HG03066 (cell line): Measurements from ENCODE around the gene IFT43.

Experiments
- ATAC-seq: cut with Tn5 transposase; IDR thresholded peaks from one replicate; pipeline ENCODE4 v1.9.1; 2021; ENCODE audit warnings: low read depth; ENCODE audit not compliant: unreplicated experiment

IFT43 gene

DNA sequence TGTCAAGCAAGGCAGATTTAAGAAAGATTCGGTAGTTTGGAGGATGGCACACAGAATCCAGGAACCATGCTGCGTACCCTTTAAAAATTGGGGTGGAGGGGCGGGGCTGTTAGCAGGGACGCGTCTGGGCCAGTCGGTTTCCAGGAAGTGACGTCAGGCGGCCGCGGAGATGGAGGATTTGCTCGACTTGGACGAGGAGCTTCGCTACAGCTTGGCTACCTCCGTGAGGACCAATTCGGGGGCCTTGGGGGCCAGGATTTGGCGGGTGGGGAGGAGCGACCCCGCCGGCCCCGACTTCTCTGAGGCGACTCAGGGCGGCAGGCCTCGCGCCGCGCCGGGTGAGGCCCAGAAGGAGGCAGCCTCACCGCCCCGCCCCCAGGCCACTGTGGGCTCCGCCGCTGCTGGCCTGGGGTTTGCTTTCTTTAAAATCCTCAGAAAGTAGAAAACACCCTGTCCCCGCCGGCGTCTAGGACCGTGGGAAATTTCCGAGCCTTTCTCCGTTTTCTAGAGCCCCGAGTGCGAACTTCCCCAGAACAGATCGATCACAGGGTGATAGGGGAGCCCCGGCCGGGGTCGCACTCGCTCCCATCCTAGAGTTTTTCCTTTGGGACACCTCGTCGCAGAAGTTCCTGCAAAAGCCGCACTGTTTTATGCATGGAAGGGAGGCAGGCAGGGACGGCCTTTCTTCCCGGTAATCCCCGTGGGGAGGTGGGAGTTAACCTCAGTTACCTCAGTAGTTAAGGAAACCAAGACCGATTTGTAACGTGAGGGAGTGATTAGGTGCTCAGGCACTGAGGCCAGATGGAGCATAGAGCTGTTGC, at the start of gene IFT43:
TSS of gene IFT43 (plus strand) at position 146 of the 821 bp plus-strand sequence. CDS start at position 170, 24 bp downstream.
- peak; percentile 59 for ATAC-seq

- no peak for ATAC-seq
These were observed 46.4 kb upstream of the IFT43 start for GRCh38 chr14:75939200-75939599.

GRCh38 chr14:75941030-75941429, 44.5 kb upstream of the IFT43 start:
- no peak for ATAC-seq

DNA sequence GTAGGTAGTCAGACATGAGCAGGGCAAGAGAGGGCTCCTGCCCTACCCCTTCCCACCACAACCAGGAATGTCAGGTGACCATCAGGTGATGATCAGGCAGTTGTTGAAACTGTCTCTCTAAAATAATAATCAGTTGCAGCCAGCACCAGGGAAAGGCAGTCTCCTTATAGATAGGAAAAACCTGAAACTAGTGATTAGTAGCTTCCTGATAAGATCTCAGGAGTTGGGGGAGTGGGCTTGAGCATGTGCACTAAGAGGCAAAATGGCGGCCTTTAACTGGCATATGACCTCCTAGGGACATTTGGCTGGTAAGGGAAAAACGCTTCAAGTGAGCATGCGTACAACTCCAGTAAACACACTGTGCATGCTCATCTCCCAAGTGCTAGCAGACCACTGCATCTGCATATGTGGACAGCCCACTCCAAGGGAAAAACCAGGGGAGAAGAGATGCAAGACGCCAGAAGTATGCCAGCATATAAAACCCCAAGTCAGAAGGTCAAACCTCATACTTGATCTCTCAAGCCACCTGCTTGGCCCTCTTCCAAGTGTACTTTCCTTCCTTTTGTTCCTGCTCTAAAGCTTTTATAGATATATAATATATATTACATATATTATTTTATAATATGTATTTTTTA, 40.8 kb upstream of the IFT43 start:
- no peak for ATAC-seq

DNA sequence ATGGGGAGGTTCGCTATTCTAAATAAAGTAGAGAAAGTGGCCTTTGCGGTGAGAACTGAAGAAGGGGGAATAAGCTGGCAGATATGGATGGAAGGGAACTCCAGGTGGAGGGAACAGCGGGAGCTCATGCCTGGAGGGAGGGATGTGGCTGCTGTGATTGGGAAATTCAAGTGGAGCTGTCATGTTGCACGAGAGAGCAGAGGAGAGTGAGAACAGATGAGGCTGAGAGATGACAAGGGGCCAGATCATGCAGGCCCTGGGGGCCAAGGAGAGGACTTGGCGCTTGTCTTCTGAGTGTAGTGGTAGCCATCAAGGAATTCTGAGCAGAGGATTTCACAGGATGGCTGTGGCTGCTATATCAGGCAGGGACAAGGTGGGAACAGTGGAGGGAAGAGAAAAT, 38.8 kb upstream of the IFT43 start:
- ATAC-seq: no peak

DNA sequence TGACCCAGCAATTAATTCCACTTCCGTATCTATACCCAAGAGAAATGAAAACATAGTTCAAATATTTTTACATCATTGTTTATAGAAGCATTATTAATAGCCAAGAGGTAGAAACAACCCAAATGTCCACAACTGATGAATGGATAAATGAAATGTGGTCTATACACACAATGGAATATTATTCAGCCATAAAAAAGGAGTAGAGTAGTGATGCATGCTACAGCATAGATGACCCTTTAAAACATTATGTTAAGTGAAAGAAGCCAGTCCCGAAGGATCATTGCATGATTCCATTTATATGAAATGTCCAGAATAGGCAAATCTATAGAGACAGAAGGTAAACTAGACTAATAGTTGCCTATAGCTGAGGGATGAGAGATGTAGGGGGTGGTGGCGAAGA, 33.1 kb upstream of the IFT43 start:
- no peak for ATAC-seq

GRCh38 chr14:75959031-75959430, 26.5 kb upstream of the IFT43 start:
- ATAC-seq: no peak

- ATAC-seq: peak; percentile 74
These were observed 25.3 kb upstream of the IFT43 start for GRCh38 chr14:75960231-75960630.

- ATAC-seq: no peak
These were observed 23.9 kb upstream of the IFT43 start for GRCh38 chr14:75961662-75962061.

DNA sequence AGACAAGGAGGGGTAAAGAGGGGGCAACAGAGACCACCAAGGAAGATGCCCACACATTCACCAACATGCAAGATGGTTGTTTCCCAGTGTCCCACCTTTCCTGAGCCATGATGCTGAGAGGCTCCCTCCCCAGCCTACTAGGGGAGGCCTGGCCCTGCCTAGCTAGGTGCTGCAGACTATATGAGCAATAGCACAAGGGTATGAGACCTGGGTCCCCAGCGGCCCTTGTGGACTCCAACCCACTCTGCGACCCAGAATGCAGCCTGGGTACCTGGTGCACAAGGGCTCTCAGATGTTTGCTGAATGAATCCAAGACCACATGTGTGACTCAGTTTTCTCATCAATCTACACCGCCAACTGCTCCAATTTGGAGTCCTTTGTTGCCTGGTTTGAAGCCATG, 17.7 kb upstream of the IFT43 start:
- no peak for ATAC-seq

DNA sequence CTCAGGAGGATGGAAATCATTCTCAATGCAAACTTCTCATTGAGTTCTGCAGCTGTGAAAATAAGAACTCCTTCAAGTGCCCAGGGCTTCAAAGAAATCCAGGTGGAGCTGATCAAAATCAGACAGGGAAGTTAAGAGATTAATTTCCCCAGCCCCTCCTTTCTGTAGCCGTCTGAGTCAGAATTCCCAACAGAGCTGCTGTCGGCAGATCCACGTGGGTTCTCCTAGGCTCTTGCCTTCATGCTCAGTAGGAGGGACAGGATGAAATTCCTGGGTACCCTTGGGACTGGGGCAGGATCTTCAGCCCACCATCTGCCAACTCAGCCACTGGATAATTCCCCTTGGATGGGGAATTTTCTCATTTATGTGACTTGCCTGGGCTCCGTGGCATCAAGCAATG, 17.1 kb upstream of the IFT43 start:
- no peak for ATAC-seq

DNA sequence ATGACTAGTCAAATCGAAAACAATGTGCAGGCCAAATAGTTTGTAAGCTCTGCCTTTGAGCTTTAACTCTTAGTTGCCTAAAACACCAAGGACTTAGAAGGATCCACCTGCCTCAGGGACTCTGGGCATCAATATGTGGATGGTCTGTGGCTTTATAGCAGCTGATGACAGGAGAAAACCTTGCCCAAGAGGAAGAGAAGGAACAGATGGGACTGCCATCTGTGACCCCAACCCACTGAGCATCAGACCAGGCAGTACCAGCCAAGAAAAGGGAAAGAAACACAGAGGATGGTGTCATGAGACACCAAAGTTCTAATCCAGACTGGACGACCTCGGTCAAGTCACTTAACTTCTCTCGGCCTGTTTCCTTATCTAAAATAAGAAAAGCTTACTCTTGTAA, 16.4 kb upstream of the IFT43 start:
- ATAC-seq: no peak

- ATAC-seq: no peak
These were observed 15.7 kb upstream of the IFT43 start for GRCh38 chr14:75969891-75970290.

DNA sequence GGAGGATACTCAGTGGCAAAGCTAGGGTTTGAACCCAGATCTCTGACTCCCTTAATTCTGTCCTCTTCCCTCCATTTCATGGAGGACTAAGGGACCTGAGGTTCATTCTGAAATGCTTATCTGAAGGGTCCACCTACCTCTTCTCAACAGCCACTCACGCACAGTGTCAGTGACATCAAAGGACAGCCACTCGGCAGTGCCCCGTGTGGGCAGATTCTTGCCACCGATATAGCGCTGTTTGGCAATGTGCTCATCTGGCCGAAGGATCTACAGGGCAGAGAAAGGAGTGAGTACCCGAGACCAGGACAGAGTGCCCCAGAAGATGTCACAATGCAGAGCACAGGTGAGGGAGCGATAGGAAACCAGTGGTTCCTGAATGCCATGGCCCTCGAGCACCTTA, 14.6 kb upstream of the IFT43 start:
- ATAC-seq: no peak

DNA sequence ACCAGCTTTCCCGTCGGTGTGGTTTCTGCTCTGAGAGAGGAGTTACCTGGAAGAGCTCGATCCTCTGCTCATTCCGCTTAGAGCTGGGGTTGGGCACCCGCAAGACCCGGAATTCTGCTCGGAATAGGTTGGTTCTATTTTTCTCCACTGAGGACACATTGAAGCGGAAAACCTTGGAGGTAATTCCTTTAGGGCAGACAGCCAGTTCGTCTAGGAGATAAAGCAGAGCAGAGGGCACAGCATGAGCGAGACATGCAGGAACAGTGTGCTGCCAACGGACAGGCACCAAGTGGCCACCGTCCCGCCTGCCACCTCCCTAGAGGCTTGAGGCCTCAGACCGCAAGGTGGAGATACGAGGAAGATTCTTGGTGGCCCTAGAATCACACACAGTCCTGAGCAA, 14.1 kb upstream of the IFT43 start:
- no peak for ATAC-seq

DNA sequence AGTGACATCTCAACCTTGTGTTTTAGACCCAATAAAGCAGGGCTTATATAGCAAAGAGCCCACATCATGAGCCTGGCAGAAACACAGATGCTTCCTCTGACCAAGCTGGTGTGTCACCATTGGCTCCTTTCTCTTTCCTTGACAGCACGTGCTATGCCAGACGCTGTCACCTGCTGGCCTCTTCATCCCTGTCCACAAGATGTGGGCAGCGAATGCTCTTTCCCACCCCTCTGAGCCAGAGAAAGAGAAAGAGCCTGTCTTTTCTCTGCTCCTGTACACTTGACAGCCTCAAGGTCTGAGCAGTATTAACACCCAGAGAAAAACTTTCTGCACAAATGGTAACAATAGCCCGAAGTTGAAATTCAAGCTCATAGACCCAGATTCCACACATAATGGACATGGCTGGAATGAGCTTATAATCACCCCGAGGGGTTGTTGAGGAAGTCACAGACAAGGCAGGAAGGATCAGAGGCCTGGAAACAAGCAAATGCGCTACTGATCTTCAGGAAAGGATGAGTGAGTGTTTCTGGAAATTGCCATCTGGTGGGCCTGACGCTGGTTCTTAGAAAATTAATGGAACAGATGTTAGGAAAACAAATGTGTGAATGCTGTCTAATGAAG, 12.7 kb upstream of the IFT43 start:
- no peak for ATAC-seq

- no peak for ATAC-seq
These were observed 8.6 kb upstream of the IFT43 start for GRCh38 chr14:75976826-75977581.

DNA sequence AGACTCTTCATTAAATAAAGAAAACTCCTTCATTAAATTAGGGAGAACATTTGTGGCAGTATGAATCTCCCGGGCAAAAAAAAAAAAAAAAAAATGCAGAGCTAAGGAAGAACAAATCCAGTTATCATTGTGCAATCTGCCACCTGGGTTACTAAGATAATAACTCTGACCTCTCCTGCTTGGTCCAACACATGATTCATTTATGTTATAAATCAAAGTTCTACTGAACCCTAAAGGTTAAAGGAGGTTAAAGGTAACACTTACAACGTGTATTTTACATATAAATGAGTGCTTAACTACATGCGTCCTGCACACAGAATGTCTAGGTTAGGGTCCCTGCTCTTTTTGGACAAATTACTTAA, 8.0 kb upstream of the IFT43 start:
- no peak for ATAC-seq

GRCh38 chr14:75978249-75978731, 7.3 kb upstream of the IFT43 start:
- no peak for ATAC-seq

DNA sequence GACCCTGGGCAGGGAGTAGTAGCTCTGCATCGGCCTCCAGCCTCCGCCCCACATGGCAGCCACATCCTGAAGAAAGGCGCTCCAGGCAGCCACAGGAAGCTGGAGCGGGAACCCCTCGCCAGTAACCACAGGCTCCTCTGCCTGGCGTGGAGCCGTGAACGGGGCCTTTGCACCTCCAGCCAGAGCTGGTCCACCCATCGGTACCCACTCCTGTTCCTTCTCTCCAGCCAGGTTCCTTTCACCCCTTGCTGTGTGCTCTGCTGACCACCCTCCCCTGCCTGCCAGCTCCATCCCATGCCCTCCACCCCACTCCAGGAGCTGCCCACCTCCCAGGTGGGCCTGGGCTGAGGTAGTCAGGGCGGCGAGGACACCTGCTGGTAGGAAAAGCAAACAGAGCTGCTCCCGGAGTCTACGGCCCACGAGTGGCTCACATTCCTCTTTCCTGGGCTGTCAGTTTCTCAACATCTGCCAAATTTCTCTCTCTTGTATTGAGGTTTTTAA, 6.4 kb upstream of the IFT43 start:
- no peak for ATAC-seq
